ENCODE results near the gene ARRB1.
"Not testable (repeated sequence)": the region's sequence is repeated elsewhere in the genome, so short reads cannot be mapped to it uniquely, and the experiment has no call there.

ARRB1 gene

GRCh38 chr11:75319035-75319877 is 32.2 kb downstream of the ARRB1 start:
- DNase-seq = no peak

GRCh38 chr11:75317446-75318122 is 33.9 kb downstream of the ARRB1 start:
- DNase-seq = no peak

- no peak for DNase-seq
These were observed 36.0 kb downstream of the ARRB1 start for GRCh38 chr11:75315439-75315805.

GRCh38 chr11:75314771-75315438 is 36.6 kb downstream of the ARRB1 start:
- DNase-seq = no peak

GRCh38 chr11:75313513-75314272 is 37.8 kb downstream of the ARRB1 start:
- no peak for DNase-seq

- DNase-seq = no peak
These were observed 39.1 kb downstream of the ARRB1 start for GRCh38 chr11:75312346-75312745.

- no peak for DNase-seq
These were observed 39.6 kb downstream of the ARRB1 start for GRCh38 chr11:75311858-75312288.

- no peak for DNase-seq
These were observed 42.5 kb downstream of the ARRB1 start for GRCh38 chr11:75308986-75309385.

- no peak for DNase-seq
These were observed 43.3 kb downstream of the ARRB1 start for GRCh38 chr11:75308116-75308515.

GRCh38 chr11:75307058-75307457 is 44.4 kb downstream of the ARRB1 start:
- no peak for DNase-seq

GRCh38 chr11:75306529-75306928 is 44.9 kb downstream of the ARRB1 start:
- DNase-seq = no peak

GRCh38 chr11:75305993-75306392 is 45.5 kb downstream of the ARRB1 start:
- no peak for DNase-seq

GRCh38 chr11:75305452-75305851 is 46.0 kb downstream of the ARRB1 start:
- DNase-seq = no peak

- not testable (repeated sequence) for DNase-seq
These were observed 46.5 kb downstream of the ARRB1 start for GRCh38 chr11:75304941-75305340.

- DNase-seq = peak; percentile 25
These were observed 47.8 kb downstream of the ARRB1 start for GRCh38 chr11:75303544-75304224.

GRCh38 chr11:75302371-75302770 is 49.1 kb downstream of the ARRB1 start:
- no peak for DNase-seq

GRCh38 chr11:75301601-75302345 is 49.7 kb downstream of the ARRB1 start:
- DNase-seq = peak; percentile 25

GRCh38 chr11:75301131-75301530 is 50.3 kb downstream of the ARRB1 start:
- no peak for DNase-seq

- DNase-seq = no peak
These were observed 52.5 kb downstream of the ARRB1 start for GRCh38 chr11:75298976-75299260.

GRCh38 chr11:75298191-75298975 is 53.1 kb downstream of the ARRB1 start:
- peak; percentile 75 for DNase-seq

- no peak for DNase-seq
These were observed 57.6 kb downstream of the ARRB1 start for GRCh38 chr11:75293903-75294302.
